Bronchial epithelial cell (primary cell): Measurements from ENCODE around the gene POU2AF2. TPM values are rescaled to one million over a fixed set of nuclear protein-coding genes. Genes with fewer than 3 reads are reported as not detected.
"Not testable (repeated sequence)": the region's sequence is repeated elsewhere in the genome, so short reads cannot be mapped to it uniquely, and the experiment has no call there.

Source experiments
- DNase-seq: peaks from one replicate; pipeline ENCODE4 v3.0.0-alpha.2; 2010; ENCODE audit warnings: low read depth
- FAIRE-seq: peaks from 2 replicates; lab custom pipeline; 2011; peaks lifted over from hg19 to GRCh38; lab: Jason Lieb, UNC
- H3K27me3 ChIP-seq: 2 replicates; pipeline ENCODE4 v1.5.1; 2011; ENCODE audit warnings: low read length; ENCODE audit not compliant: control insufficient read depth, insufficient read depth
- H3K36me3 ChIP-seq: 2 replicates; pipeline ENCODE4 v1.5.1; 2011; ENCODE audit warnings: low read length; ENCODE audit not compliant: control insufficient read depth, insufficient read depth
- H3K4me3 ChIP-seq: 2 replicates; pipeline ENCODE4 v1.5.1; 2011; ENCODE audit warnings: mild to moderate bottlenecking, low read depth, low read length, control low read depth
- CTCF ChIP-seq: IDR thresholded peaks from 2 replicates; pipeline ENCODE4 v1.5.1; 2011; ENCODE audit warnings: mild to moderate bottlenecking, moderate library complexity, low read length, control low read depth, inconsistent platforms; ENCODE audit not compliant: insufficient read depth, severe bottlenecking
- total RNA-seq: library from RNA; depleted of rRNA; stranded (reverse); fragments of >200 nt; gene quantifications from 2 replicates; pipeline ENCODE4 v1.2.1, GENCODE V29; 2014

POU2AF2 gene
- total RNA-seq, 1 donor from 2014 or later: not detected

GRCh38 chr11:111312076-111312475 lies 66.6 kb downstream of the POU2AF2 start:
- TF ChIP-seq CTCF: no peak
- DNase-seq (no peak), FAIRE-seq (no peak)
- H3K4me3 ChIP-seq: no peak overlapping the region
- no peaks in the 10 kb centered on the region for H3K36me3 ChIP-seq
- H3K27me3 ChIP-seq: no peaks in the 10 kb centered on the region

DNA sequence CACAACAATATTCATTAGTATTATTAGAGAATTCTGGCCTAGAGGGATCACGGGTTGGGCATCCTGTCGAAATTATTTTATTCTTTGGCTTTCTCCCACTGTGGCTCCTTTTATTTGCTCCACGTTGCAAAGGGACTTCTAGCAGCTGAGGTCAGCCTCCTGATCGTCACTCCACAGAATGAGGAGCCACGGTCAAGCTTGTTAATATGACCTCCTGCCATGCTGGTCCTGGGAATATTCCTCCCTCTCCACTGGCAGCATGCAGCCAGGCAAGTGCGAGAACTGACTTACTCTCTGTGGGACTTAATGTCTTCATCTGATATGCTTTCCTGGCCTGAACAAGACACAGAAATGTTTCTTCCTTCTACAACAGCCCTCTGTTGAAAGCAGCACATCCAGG lies 73.8 kb downstream of the POU2AF2 start:
- Histone ChIP-seq H3K4me3 (no peak overlapping the region), H3K27me3 (peaks cover 19% of the 10 kb centered on the region), H3K36me3 (no peaks in the 10 kb centered on the region)
- TF ChIP-seq CTCF: no peak
- DNase-seq (no peak), FAIRE-seq (no peak)

GRCh38 chr11:111320199-111320598 lies 74.7 kb downstream of the POU2AF2 start:
- FAIRE-seq, H3K36me3 ChIP-seq, DNase-seq, H3K4me3 ChIP-seq: not testable (repeated sequence)
- peaks cover 23% of the 10 kb centered on the region for H3K27me3 ChIP-seq

DNA sequence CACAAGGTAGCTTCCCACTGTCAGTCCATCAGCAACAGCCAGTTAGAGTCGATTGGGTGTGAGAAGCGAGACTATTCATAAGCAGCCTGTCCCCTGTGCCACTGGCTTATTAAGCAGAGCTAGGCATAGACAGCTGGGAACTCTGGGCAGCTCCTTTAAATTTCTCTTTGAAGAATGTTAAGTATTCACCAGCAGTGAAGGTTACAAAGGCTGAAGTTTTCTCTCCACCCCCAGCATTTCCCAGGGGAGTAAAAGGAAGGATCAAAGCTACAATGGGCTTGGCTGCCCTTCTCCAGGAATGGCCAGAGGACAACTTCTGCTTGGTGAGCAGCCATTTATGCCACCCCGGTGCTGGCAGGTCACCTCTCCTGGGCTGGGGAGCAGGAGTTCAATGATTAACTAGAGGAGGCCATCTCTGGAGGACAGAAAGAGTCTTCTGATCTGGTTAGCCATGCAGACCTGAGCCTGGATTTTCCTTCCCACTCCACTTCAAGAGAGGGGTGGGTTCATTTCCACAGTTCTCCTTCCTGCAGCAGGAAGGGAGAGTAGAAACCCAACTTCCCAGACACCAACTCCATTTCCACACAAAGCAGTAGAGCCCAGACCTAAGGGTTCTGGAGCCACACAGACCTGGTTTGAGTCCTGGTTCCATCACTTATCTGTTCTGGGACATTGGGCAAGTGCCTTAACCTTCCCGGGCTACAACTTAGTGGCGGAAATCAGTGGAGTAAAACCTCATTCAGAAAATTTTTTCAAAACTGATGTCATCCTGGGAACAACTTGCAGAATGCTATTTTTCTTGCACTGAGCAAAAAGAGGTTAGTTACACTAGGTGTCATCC lies 75.4 kb downstream of the POU2AF2 start:
- Histone ChIP-seq H3K27me3 (peaks cover 25% of the 10 kb centered on the region), H3K36me3 (no peaks in the 10 kb centered on the region), H3K4me3 (no peak overlapping the region)
- DNase-seq: no peak
- no peak for TF ChIP-seq CTCF
- FAIRE-seq: peak; percentile 55

- H3K36me3 ChIP-seq: no peaks in the 10 kb centered on the region
- TF ChIP-seq CTCF: no peak
- H3K4me3 ChIP-seq: no peak overlapping the region
- peak; percentile 61 for DNase-seq
- no peak for FAIRE-seq
- peaks cover 25% of the 10 kb centered on the region for H3K27me3 ChIP-seq
Observed at GRCh38 chr11:111322534-111322933, 77.0 kb downstream of the POU2AF2 start.

DNA sequence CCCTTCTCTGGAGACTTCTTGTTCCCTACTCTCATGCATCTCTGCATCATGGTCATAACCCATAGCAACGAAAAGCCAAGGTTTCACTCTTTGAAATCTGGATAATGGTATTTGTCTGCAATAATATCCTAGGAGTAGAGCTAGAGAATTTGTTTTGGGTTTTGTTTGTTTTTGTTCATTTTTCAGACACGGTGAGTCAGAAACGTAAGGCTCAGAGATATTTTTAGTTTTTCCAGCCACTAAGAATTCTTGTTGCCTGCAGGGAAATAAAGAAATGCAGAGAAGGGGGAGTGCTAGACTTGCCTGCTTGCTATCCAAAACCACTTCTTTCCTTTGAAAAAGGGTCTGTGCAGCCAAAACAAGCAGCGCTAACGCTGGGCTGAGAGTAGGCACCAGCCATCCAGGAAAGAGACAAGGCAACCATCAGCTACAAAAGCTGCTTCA lies 78.8 kb downstream of the POU2AF2 start:
- Histone ChIP-seq H3K36me3 (no peaks in the 10 kb centered on the region), H3K27me3 (peaks cover 23% of the 10 kb centered on the region), H3K4me3 (no peak overlapping the region)
- no peak for TF ChIP-seq CTCF
- FAIRE-seq (no peak), DNase-seq (peak; percentile 30)
